ENCODE data around the gene PAK1IP1.
"Not testable (repeated sequence)": the region's sequence is repeated elsewhere in the genome, so short reads cannot be mapped to it uniquely, and the experiment has no call there.

Gene PAK1IP1

GRCh38 chr6:10743515-10743914 is 48.7 kb downstream of the PAK1IP1 start:
- DNase-seq (ENCODE audit: low read depth), result no peak

DNA sequence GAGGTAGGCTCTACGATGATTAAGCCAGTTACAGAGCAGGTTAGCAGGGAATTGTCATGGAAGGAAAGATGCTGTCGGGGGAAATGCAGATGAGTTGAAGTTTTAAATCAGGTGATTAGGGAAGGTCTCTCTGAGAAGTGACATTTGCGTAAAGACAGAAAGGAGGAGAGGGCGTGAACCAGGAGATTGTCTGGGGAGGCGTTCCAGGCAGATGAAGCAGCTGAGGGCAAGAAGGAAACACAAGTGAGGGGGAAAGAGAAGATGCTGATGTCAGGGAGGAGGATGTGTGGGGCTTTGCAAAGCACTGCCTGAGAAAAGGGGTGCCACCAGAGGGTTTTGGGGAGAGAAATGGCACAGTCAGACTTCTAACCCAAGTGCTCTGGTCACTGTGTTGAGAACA is 50.3 kb downstream of the PAK1IP1 start:
- no peak for DNase-seq (ENCODE audit: low read depth)

DNA sequence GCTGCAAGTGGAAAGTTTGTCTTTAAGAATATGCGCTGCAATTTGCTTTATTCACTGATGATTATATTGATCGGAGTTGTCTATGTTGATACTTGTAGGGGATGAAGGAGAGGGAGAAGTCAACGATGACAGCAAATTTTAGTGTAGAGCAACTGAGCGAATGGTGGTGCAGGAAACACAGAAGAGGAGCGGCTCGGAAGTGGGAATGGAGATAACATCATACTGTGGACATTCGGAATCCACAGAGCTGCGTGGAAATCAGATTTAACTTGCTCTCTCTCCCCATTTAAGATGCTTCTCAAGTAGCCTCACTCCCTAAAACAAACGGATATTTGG is 52.1 kb downstream of the PAK1IP1 start:
- no peak for DNase-seq (ENCODE audit: low read depth)

GRCh38 chr6:10747251-10747972 is 52.6 kb downstream of the PAK1IP1 start, which contains the start of gene TMEM14B:
Gene TMEM14B (plus strand): TSS chr6:10747805. CDS start chr6:10749246, 1,441 bp downstream.
- DNase-seq (ENCODE audit: low read depth), result peak; percentile 99

GRCh38 chr6:10749734-10750133 is 55.0 kb downstream of the PAK1IP1 start:
- DNase-seq (ENCODE audit: low read depth), result no peak

DNA sequence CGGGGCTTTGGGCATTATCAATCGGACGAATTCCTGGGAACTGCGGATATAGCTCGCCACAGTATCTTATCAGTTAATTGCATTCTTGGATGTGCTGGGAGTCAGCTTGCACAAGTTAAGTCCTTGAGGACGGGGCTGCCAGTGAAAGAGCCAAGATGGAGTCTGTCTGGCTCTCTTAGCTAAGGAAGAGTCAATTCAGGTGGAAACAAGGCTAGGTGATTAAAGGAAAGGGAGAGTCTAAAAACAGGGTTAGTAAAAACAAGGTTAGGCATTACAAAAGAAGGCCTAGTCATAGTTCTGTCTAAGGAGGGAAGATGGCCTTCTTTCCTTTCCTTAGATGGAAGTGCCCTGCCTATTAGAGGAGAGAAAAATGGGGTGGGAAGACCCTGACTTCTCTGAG is 55.8 kb downstream of the PAK1IP1 start:
- not testable (repeated sequence) for DNase-seq (ENCODE audit: low read depth)

GRCh38 chr6:10751757-10752156 is 57.0 kb downstream of the PAK1IP1 start:
- not testable (repeated sequence) for DNase-seq (ENCODE audit: low read depth)

- DNase-seq (ENCODE audit: low read depth), result no peak
Measured at GRCh38 chr6:10756085-10756484, 61.3 kb downstream of the PAK1IP1 start.
